Measurements from ENCODE around the gene DPY30.

GRCh38 chr2:31987454-31988220 is 52.0 kb downstream of the DPY30 start:
- TF ChIP-seq, protein P1, sequence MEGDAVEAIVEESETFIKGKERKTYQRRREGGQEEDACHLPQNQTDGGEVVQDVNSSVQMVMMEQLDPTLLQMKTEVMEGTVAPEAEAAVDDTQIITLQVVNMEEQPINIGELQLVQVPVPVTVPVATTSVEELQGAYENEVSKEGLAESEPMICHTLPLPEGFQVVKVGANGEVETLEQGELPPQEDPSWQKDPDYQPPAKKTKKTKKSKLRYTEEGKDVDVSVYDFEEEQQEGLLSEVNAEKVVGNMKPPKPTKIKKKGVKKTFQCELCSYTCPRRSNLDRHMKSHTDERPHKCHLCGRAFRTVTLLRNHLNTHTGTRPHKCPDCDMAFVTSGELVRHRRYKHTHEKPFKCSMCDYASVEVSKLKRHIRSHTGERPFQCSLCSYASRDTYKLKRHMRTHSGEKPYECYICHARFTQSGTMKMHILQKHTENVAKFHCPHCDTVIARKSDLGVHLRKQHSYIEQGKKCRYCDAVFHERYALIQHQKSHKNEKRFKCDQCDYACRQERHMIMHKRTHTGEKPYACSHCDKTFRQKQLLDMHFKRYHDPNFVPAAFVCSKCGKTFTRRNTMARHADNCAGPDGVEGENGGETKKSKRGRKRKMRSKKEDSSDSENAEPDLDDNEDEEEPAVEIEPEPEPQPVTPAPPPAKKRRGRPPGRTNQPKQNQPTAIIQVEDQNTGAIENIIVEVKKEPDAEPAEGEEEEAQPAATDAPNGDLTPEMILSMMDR (IDR thresholded peaks at IDR 0.05): no peak
- TF ChIP-seq POLR2A (IDR thresholded peaks at IDR 0.05): no peak
